Right ventricle myocardium inferior (tissue), 1 donor: Measurements from ENCODE around the gene PAX5. TPM values are rescaled to one million over a fixed set of nuclear protein-coding genes. Genes with fewer than 3 reads are reported as not detected.
A peak's percentile ranks its signal among the peaks of the same experiment; 100 is the strongest.

ENCODE experiments used
- ATAC-seq: fragments of 200-7000 bp; cut with Tn5 transposase; one replicate; pipeline ENCODE4 v1.9.1; 2020; ENCODE audit warnings: mild to moderate bottlenecking, moderate library complexity
- DNase-seq: peaks from one replicate; pipeline ENCODE4 v3.0.0; 2021; ENCODE audit errors: missing footprints
- intact Hi-C: fragments of 100-400 bp; cut with DNase I; formaldehyde crosslinking; loops from one replicate; pipeline ENCODE4 v1.11.0; 2022
- total RNA-seq: library from RNA; stranded (reverse); fragmentation: NEBNext Ultra II Directional; extraction: Animal tissue kit (Norgen Biotek cat#: 25700); gene quantifications from one replicate; pipeline ENCODE4 v1.2.1, GENCODE V29; 2021
- donor health status: DM: no; HTN: yes; CAD: no; lungs with severe emphysema.

Gene PAX5
- total RNA-seq, 1 donor from 2014 or later, result not detected

- DNase-seq (no peak), ATAC-seq (no peak)
- intact Hi-C loops, result no loop called here
Observed at GRCh38 chr9:36900136-36900855, 133.8 kb downstream of the PAX5 start.

- DNase-seq (no peak), ATAC-seq (no peak)
- intact Hi-C loops, result no loop called here
Observed at GRCh38 chr9:36899406-36899805, 134.7 kb downstream of the PAX5 start.

DNA sequence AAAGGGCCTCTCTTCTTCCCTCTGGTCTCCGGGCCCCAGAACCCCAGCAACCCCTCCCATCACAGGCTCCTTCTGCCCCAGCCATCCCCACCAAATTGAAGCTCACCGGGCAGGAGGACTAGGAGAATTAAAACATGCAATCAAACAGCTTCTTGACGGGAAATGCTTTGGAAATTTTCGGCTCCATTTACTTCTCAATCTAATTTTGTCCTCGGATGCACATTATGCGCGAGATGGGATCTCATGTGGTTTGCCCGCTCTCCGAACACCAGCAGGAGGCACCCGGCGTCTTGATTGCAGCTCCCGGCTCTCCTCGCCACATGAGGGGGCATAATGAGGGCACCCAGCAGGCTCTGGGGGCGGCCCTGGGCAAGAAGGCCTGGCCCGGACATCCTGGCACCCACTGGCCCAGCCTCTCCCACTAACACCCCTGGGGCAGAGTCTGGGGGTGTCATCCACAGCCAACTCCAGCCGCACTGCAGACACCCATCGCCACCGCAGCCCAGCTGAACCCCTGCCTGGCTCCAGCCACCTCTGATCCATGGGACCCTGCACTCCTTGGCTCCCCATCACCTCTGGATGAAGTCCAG, 135.5 kb downstream of the PAX5 start:
- ATAC-seq, result no peak
- no peak for DNase-seq
- intact Hi-C loops, result no loop called here

- no peak for DNase-seq
- no peak for ATAC-seq
- intact Hi-C loops, result no loop called here
Observed at GRCh38 chr9:36897478-36897877, 136.6 kb downstream of the PAX5 start.

DNA sequence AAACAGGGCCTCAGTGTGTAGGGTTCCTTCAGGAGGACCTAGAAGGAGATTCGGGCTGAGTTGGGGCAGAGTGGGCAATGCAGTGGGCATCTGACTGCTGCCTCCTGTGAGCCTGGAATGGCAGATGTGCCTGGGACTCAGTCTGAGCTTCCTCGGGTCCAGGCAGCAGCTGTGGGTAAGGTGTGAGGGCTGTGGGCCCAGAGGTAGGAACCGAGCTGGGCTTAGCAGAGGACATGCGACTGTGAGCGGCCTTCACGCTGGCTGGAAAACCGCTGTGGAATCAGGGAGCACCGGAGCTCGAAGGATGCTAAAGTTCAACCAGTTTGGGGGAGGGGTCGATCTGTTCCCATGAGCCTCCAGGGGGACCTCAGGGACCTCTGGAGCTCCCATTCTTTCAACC, 137.0 kb downstream of the PAX5 start:
- ATAC-seq, result no peak
- no peak for DNase-seq
- intact Hi-C loops, result no loop called here

DNA sequence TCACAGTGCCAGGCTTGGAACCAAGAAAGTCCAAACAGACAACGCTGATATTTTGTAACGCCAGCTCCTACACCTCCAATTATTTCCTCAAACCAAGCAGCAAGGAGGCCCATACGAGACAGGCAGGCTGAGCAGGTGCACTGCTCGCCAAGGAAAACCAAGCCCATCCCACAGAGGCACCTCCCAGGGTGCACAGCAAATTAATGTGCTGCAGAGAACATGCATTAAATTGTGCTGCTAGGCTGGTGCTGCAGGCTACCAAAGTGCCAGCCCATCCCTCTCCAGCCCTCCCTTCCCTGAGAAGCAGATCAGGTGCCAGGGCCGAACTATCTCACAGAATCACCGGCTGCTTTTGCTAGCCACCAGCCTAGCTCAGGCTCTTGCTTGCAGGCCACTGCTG, 137.8 kb downstream of the PAX5 start:
- intact Hi-C loops, result no loop called here
- ATAC-seq (no peak), DNase-seq (no peak)

- ATAC-seq, result no peak
- intact Hi-C loops, result no loop called here
- DNase-seq, result no peak
Observed at GRCh38 chr9:36895744-36896260, 138.3 kb downstream of the PAX5 start.

DNA sequence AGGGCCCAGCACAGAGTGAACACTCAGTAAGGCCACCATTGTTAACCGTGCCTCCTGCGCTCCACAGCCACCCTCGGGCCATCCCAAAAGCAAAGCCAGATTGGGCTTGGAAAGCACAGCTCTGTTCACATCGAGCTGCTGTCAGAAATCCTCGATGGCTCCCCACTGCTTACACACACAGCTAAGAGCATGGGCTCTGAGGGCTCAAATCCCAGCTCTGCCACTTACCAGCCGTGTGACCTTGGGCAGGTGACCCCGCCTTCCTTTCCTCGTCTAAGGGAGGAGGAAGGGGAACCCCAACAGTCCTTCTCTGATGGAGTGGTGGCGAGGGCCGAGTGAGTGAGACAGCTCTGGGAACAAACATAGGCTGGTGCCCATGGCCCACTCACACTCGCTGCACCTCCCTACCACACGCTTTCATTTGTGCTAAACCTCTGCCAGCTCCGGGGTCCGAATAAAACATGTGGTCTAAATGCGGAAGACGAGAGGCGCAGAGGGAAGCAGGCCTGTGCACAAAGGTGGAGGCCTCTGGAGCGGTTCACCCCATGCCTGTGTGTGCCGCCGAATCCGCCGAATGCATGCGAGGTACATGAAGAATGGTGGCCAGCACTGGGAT, 139.3 kb downstream of the PAX5 start:
- intact Hi-C loops, result no loop called here
- DNase-seq (no peak), ATAC-seq (no peak)

- intact Hi-C loops, result no loop called here
- no peak for DNase-seq
- ATAC-seq, result no peak
Observed at GRCh38 chr9:36893911-36894310, 140.2 kb downstream of the PAX5 start.

GRCh38 chr9:36893184-36893583, 140.9 kb downstream of the PAX5 start:
- intact Hi-C loops, result no loop called here
- DNase-seq (no peak), ATAC-seq (no peak)

DNA sequence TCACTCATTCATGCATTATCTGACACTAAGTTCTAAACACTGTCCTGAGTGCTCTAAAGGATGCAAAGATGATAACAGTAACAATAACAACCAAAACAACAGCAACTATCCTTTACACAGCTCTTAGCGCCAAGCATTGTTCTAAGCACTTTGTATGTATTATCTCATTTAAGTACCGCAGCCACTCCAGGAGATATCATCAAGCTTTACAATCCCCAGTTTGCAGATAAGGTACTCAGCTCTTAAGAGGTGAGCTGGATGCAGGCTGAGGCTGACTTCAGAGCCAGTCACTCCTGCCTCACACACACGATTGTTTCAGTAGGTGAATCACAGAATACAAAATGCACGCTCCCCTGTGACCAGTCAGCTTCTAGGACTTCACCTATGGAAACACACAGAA, 141.8 kb downstream of the PAX5 start:
- intact Hi-C loops, result no loop called here
- no peak for ATAC-seq
- no peak for DNase-seq

GRCh38 chr9:36891341-36891811, 142.7 kb downstream of the PAX5 start:
- intact Hi-C loops, result no loop called here
- no peak for DNase-seq
- no peak for ATAC-seq

DNA sequence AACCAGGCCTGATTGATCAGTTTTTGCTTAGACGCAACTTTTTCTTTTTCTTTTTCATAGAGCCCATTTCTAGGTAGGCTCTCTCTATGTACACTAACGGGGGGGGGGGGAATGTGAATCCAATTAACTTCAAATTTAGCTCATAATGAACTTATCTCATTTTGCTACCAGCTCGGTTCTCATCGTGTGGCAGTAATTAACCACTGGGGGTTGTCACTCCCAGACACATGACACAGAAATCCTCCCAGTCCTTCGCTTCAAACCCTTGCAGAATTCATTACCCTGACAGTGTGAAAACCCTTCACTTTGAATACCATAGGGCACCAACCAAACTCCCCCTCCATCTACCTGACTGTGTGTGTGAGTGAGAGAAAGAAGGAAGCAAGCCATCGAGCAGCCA, 144.2 kb downstream of the PAX5 start:
- intact Hi-C loops, result no loop called here
- ATAC-seq, result no peak
- DNase-seq, result no peak

- intact Hi-C loops, result no loop called here
- ATAC-seq (no peak), DNase-seq (no peak)
Observed at GRCh38 chr9:36888551-36888950, 145.5 kb downstream of the PAX5 start.

- intact Hi-C loops, result no loop called here
Observed at GRCh38 chr9:36884721-36885120, 149.3 kb downstream of the PAX5 start.

DNA sequence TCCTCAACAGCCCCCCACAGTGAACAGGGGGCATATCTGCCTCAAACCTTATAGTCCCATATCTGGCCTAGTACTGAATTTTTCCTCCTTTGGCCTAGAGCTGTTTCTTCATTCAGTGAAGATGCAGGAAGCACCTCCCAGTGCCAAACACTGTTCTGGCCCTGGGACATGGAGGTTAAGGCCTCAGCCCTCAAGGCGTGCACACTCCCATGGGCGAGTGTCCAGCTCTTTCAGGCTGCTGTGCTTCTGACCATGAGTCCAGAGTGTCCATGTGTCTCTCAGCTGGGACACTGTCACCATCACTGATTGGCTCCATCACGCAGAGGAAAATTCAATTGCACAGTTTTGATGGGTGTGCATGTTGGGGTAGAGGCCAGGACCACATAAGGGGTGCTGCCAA, 151.5 kb downstream of the PAX5 start:
- intact Hi-C loops, result no loop called here

More at GRCh38 chr9:36884721-36885120, 149.3 kb downstream of the PAX5 start:
- ATAC-seq, result no peak
- DNase-seq, result no peak

DNA sequence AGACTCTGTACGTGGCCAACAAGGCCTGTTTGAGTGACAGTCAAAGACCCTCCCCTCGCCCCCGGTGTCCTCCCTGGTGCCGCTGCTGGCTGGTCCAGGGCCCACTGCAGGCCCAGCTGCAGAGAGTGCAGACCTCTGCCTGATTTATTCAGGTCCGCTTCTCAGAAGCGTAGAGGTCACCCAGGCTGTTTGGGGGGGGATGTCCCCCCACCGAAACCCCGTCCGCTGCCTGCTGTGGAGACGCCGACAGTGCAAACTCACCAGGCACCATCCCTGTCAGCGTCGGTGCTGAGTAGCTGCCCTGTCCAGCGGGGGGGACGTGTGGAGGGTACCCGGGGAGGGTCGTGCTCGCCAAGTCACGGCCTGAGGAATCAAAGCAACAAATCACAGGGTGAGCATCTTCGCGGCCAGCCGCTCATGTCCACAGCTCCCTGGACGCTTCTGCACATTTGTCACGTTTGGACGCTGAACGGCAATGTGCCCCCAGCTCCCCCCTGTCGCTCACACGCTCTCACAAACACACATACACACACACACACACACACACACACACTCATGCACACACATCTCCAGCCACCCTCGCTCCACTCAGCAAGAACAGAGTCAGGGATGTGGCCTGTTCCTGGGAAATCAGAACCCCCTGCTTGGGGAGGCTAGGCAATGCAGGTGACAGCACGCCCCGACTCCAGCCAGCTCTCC, 152.2 kb downstream of the PAX5 start:
- DNase-seq, result peak; percentile 53
- ATAC-seq, result no peak
- intact Hi-C loops, result no loop called here

More for the DNA sequence above, 151.5 kb downstream of the PAX5 start:
- ATAC-seq (no peak), DNase-seq (peak; percentile 5)

GRCh38 chr9:36881316-36881715, 152.8 kb downstream of the PAX5 start:
- intact Hi-C loops, result no loop called here
- DNase-seq, result peak; percentile 13
- no peak for ATAC-seq

GRCh38 chr9:36880075-36880474, 154.0 kb downstream of the PAX5 start:
- DNase-seq (no peak), ATAC-seq (no peak)
- intact Hi-C loops, result no loop called here
